A549 (cell line): ENCODE results near the gene NUAK1. TPM values are rescaled to one million over a fixed set of nuclear protein-coding genes. Genes with fewer than 3 reads are reported as not detected.
A peak's percentile ranks its signal among the peaks of the same experiment; 100 is the strongest.

Experiments used
- ATAC-seq, 2 experiments: fragments of 200-7000 bp in 1 of 2; fragments of >200 bp in 1 of 2; cut with Nextera tagmentation in 1 of 2; cut with Tn5 transposase in 1 of 2; 3 replicates each; pipeline versions ENCODE4 v1.8.0 to v1.9.1; 2018 to 2020; ENCODE audit warnings: mild to moderate bottlenecking in 1 of 2, moderate library complexity in 1 of 2
- CTCF ChIA-PET: fragments of 300-600 bp; sonication (Branson Sonifier 250); formaldehyde crosslinking; extraction: SDS; loops from one replicate; lab custom pipeline; 2021; ENCODE audit warnings: antibody characterized with exemption, inconsistent platforms; lab: Yijun Ruan, JAX
- POLR2A ChIA-PET: fragments of 350-600 bp; formaldehyde crosslinking; extraction: SDS; loops from one replicate; lab custom pipeline; 2021; ENCODE audit warnings: antibody characterized with exemption, inconsistent platforms; lab: Yijun Ruan, JAX
- DNase-seq, 2 experiments: peaks; one replicate each; pipeline versions ENCODE4 v3.0.0 to v3.0.0-alpha.2; 2011 to 2016; ENCODE audit warnings: low read depth in 1 of 2, low spot score in 1 of 2
- FAIRE-seq: peaks from 2 replicates; lab custom pipeline; 2011; peaks lifted over from hg19 to GRCh38; lab: Jason Lieb, UNC
- H3K27ac ChIP-seq, 2 experiments: fragments of >200 bp; sonication (Bioruptor Twin); formaldehyde crosslinking; 3 replicates each; pipeline ENCODE4 v1.5.1; 2016 to 2017
- H3K4me1 ChIP-seq: fragments of >200 bp; sonication (Bioruptor Twin); formaldehyde crosslinking; 3 replicates; pipeline ENCODE4 v1.6.1; 2016
- H3K4me2 ChIP-seq: fragments of >200 bp; sonication (Bioruptor Twin); formaldehyde crosslinking; 3 replicates; pipeline ENCODE4 v1.6.1; 2016
- H3K4me3 ChIP-seq: fragments of >200 bp; sonication (Bioruptor Twin); formaldehyde crosslinking; 3 replicates; pipeline ENCODE4 v1.5.1; 2016
- H3K9me3 ChIP-seq: fragments of >200 bp; sonication (Bioruptor Twin); formaldehyde crosslinking; 3 replicates; pipeline ENCODE4 v1.6.1; 2016
- BCL3 ChIP-seq: fragments of >200 bp; sonication (Bioruptor Twin); formaldehyde crosslinking; IDR thresholded peaks from 3 replicates; pipeline ENCODE4 v1.6.1; 2016
- CBX2 ChIP-seq: fragments of 200-600 bp; sonication (generic); IDR thresholded peaks from 2 replicates; pipeline ENCODE4 v1.6.1; 2016; ENCODE audit warnings: low read depth, mild to moderate bottlenecking, borderline replicate concordance
- CBX8 ChIP-seq: fragments of 200-600 bp; sonication (generic); IDR thresholded peaks from 2 replicates; pipeline ENCODE4 v1.6.1; 2016
- CEBPB ChIP-seq, 2 experiments: fragments of >200 bp in 1 of 2; sonication (Bioruptor Twin) in 1 of 2; formaldehyde crosslinking in 1 of 2; IDR thresholded peaks; 2 replicates each; pipeline ENCODE4 v1.6.1; 2012 to 2016
- EHMT2 ChIP-seq: fragments of 200-600 bp; sonication (generic); IDR thresholded peaks from 2 replicates; pipeline ENCODE4 v1.6.1; 2016; ENCODE audit warnings: antibody characterized with exemption, low read depth, mild to moderate bottlenecking, moderate library complexity
- ELK1 ChIP-seq: fragments of 150-350 bp; IDR thresholded peaks from 2 replicates; pipeline ENCODE4 v1.6.1; 2014; ENCODE audit warnings: low read depth, mild to moderate bottlenecking, low read length
- ESRRA ChIP-seq: fragments of 150-350 bp; IDR thresholded peaks from 2 replicates; pipeline ENCODE4 v1.6.1; 2014; ENCODE audit warnings: mild to moderate bottlenecking, low read length, borderline replicate concordance
- FOSL2 ChIP-seq, 2 experiments: fragments of 450-650 bp in 1 of 2; fragments of >200 bp in 1 of 2; sonication (Bioruptor Twin) in 1 of 2; formaldehyde crosslinking; IDR thresholded peaks; 2 replicates each; pipeline versions ENCODE4 v1.5.0 to v1.6.1; 2016 to 2020; ENCODE audit warnings: mild to moderate bottlenecking in 1 of 2, moderate library complexity in 1 of 2
- FOXS1 ChIP-seq: fragments of 250-450 bp; sonication (Bioruptor Pico); IDR thresholded peaks from 2 replicates; pipeline ENCODE4 v1.5.0; 2020; ENCODE audit warnings: mild to moderate bottlenecking, moderate library complexity
- GATA3 ChIP-seq: IDR thresholded peaks from 2 replicates; pipeline ENCODE4 v1.6.1; 2012; ENCODE audit warnings: borderline replicate concordance
- HEYL ChIP-seq: fragments of 250-450 bp; sonication (Bioruptor Pico); IDR thresholded peaks from 2 replicates; pipeline ENCODE4 v1.8.0; 2021; ENCODE audit warnings: mild to moderate bottlenecking, moderate library complexity
- HOXB5 ChIP-seq: fragments of 250-450 bp; sonication (Bioruptor Pico); IDR thresholded peaks from 2 replicates; pipeline ENCODE4 v1.5.0; 2020; ENCODE audit warnings: mild to moderate bottlenecking, moderate library complexity
- JUNB ChIP-seq: fragments of >200 bp; sonication (Bioruptor Twin); formaldehyde crosslinking; IDR thresholded peaks from 2 replicates; pipeline ENCODE4 v1.6.1; 2016
- KDM5A ChIP-seq: fragments of 200-600 bp; sonication (generic); IDR thresholded peaks from 2 replicates; pipeline ENCODE4 v1.6.1; 2016; ENCODE audit warnings: antibody characterized with exemption, mild to moderate bottlenecking
- MAX ChIP-seq: IDR thresholded peaks from 2 replicates; pipeline ENCODE4 v1.6.1; 2012
- MYC ChIP-seq: IDR thresholded peaks from 2 replicates; pipeline ENCODE4 v1.6.1; 2012; ENCODE audit warnings: mild to moderate bottlenecking, inconsistent platforms, low read length, improper control_type of control experiment, borderline replicate concordance
- NFE2L2 ChIP-seq: fragments of 150-350 bp; conservative IDR thresholded peaks from 2 replicates; pipeline ENCODE4 v1.6.1; 2014; ENCODE audit warnings: low read length
- PHF8 ChIP-seq: fragments of 200-600 bp; sonication (generic); IDR thresholded peaks from 2 replicates; pipeline ENCODE4 v1.6.1; 2016; ENCODE audit warnings: low read depth, mild to moderate bottlenecking, antibody characterized with exemption, moderate library complexity, borderline replicate concordance
- POLR2AphosphoS2 ChIP-seq: conservative IDR thresholded peaks from 2 replicates; pipeline ENCODE4 v1.6.1; 2012; ENCODE audit warnings: low read length, improper control_type of control experiment, inconsistent platforms
- REST ChIP-seq: fragments of 200-600 bp; sonication (generic); IDR thresholded peaks from 2 replicates; pipeline ENCODE4 v1.6.1; 2016; ENCODE audit warnings: antibody characterized with exemption, mild to moderate bottlenecking, moderate library complexity
- RFX5 ChIP-seq: fragments of 450-650 bp; IDR thresholded peaks from 2 replicates; pipeline ENCODE4 v1.7.1; 2014; ENCODE audit warnings: antibody characterized with exemption, mild to moderate bottlenecking, moderate library complexity
- TFCP2L1 ChIP-seq: fragments of 250-450 bp; sonication (Bioruptor Pico); IDR thresholded peaks from 2 replicates; pipeline ENCODE4 v1.5.0; 2021; ENCODE audit warnings: mild to moderate bottlenecking
- ZFP36 ChIP-seq: fragments of 450-650 bp; IDR thresholded peaks from 2 replicates; pipeline ENCODE4 v1.6.1; 2014; ENCODE audit warnings: borderline replicate concordance; ENCODE audit not compliant: partially characterized antibody
- WGBS: methylation state at CpG from one replicate; pipeline ENCODE4 v1.1.6; 2017; ENCODE audit errors: missing lambda C conversion rate; 5-methylcytosine and 5-hydroxymethylcytosine counted together
- polyA plus RNA-seq, 4 experiments: library from polyadenylated mRNA; depleted of rRNA in 3 of 4; stranded (reverse); fragments of >200 nt; fragmentation: RNase III in 1 of 4; extraction: RNeasy Plus Mini Kit Qiagen cat#74134 plus additional on column Dnase treatment in 1 of 4; gene quantifications; 2 replicates in 3 of 4; 3 replicates in 1 of 4; pipeline ENCODE4 v1.2.3, GENCODE V29; 2011 to 2017

NUAK1 gene
- polyA plus RNA-seq, 2 of the 4 experiments (the other 2 are of a cell fraction) = 20.8 to 22.3 TPM

DNA sequence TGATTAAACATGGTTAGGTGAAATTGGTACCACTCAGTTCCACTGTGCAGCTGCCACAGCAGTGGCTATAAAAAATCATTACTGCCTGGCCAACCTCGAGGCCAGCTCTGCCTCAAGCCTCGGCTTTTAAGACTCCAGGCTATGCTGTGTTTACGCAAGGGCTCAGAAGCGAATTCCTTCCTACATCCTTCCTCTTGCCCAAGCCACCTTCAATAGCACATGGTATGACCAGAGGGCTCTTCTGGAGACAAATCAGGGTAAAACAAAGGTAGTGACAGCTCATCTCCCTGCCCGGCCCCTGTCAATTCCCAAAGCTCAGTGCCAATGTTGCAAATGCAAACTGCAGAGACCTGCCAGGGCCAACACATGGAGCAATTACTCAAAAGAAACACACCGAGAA, 31.9 kb downstream of the NUAK1 start:
- Histone ChIP-seq H3K4me1 (peaks cover 69% of the 10 kb centered on the region), H3K4me3 (no peak overlapping the region), H3K4me2 (peak overlapping the region; percentile 56), H3K27ac (peak overlapping the region; percentile 87 to 99), H3K9me3 (no peaks in the 10 kb centered on the region)
- TF ChIP-seq CEBPB (IDR thresholded peaks at IDR 0.05) (peak; percentile 71 to 91), TFCP2L1 (CRISPR knock-in tag) (no peak), MAX (peak; percentile 83), MYC (peak; percentile 86)
- 6% methylated on average over 6 of the region's 6 CpGs for WGBS
- FAIRE-seq = no peak
- POLR2A ChIA-PET = interaction anchor here (1.2 to 3.7 kb wide), 5 partner anchors 16 to 76 kb away, joined by 3 to 16 read pairs (median 6); partner anchors contain the start of gene NUAK1
- ATAC-seq = peak; percentile 73 to 75
- peak in 1 of 2 experiments; percentile 77 for DNase-seq
- CTCF ChIA-PET = interaction anchor here (0.7 to 5.0 kb wide), 6 partner anchors 11 to 686 kb away, joined by 3 to 43 read pairs (median 6); no protein-coding TSS in a partner anchor

GRCh38 chr12:106106061-106106566, 32.6 kb downstream of the NUAK1 start:
- peak; percentile 70 for FAIRE-seq
- ChIA-PET CTCF (interaction anchor here (1.4 to 5.0 kb wide), 4 partner anchors 11 to 685 kb away, joined by 5 to 43 read pairs (median 7); no protein-coding TSS in a partner anchor), POLR2A (interaction anchor here (1.2 to 3.7 kb wide), 4 partner anchors 15 to 75 kb away, joined by 3 to 16 read pairs (median 6); partner anchors contain the start of gene NUAK1)
- no peaks in the 10 kb centered on the region for H3K9me3 ChIP-seq
- 0 out of 2 replicates have a peak, but pooled peaks have one; percentile 21 for TF ChIP-seq JUNB
- TF ChIP-seq RFX5 = no peak
- TF ChIP-seq CEBPB (IDR thresholded peaks at IDR 0.05) = 0 out of 4 replicates have a peak, but pooled peaks of 1 of the 2 experiments have one; percentile 5
- peak; percentile 43; the same call in 1 of the 2 replicates for TF ChIP-seq GATA3
- peak in 1 of 2 experiments; percentile 49 for DNase-seq
- H3K4me1 ChIP-seq = peaks cover 61% of the 10 kb centered on the region
- H3K27ac ChIP-seq = peak overlapping the region; percentile 87 to 99
- ATAC-seq = peak in 1 of 2 experiments; percentile 22; a peak in 3 of 6 replicates
- no peak overlapping the region for H3K4me3 ChIP-seq
- 41% methylated on average over 4 of the region's 4 CpGs for WGBS
- peak overlapping the region; percentile 56 for H3K4me2 ChIP-seq

DNA sequence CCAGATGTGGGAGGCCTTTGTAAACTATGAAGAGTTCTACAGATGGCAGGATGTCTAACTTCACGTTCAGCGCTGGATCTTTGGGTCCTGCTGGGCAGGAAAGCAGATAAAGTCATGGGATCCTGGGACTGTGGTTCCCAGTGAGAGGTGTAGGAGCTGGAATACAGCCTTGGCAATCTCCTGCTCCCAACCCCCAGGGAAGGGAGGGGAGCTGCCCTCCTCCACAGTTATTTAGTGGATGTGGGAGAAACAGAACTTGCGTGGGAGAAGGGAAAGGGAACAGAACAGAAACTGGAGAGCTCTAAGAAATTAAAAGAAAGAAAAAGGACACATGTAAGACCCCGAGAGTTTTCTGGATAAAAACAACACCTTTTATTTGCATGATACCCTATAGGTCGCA, 37.0 kb downstream of the NUAK1 start:
- POLR2A ChIA-PET = no interaction called here

GRCh38 chr12:106098691-106099200, 40.0 kb downstream of the NUAK1 start:
- CTCF ChIA-PET = interaction anchor here (1.2 to 2.1 kb wide), 3 partner anchors 13 to 38 kb away, joined by 3 to 13 read pairs (median 4); no protein-coding TSS in a partner anchor
- Histone ChIP-seq H3K4me2 (peak overlapping the region; percentile 55), H3K4me1 (peaks cover 63% of the 10 kb centered on the region), H3K4me3 (no peak overlapping the region), H3K27ac (peak overlapping the region; percentile 37 to 88; a peak in 4 of 6 replicates), H3K9me3 (no peaks in the 10 kb centered on the region)
- POLR2A ChIA-PET = no interaction called here
- no peak for TF ChIP-seq CBX2
- TF ChIP-seq ESRRA = no peak
- TF ChIP-seq FOXS1 (CRISPR knock-in tag) = no peak
- TF ChIP-seq TFCP2L1 (CRISPR knock-in tag) = no peak
- no peak for TF ChIP-seq FOSL2 (IDR thresholded peaks at IDR 0.05)
- no peak for TF ChIP-seq FOSL2 (CRISPR knock-in tag; IDR thresholded peaks at IDR 0.05)
- no peak for TF ChIP-seq BCL3
- TF ChIP-seq PHF8 = no peak
- TF ChIP-seq HEYL (CRISPR knock-in tag) = no peak
- TF ChIP-seq REST = no peak
- TF ChIP-seq ELK1 = no peak
- DNase-seq (no peak), ATAC-seq (no peak), FAIRE-seq (peak; percentile 28)
- 54% methylated on average over 6 of the region's 6 CpGs for WGBS

More for the DNA sequence above, 37.0 kb downstream of the NUAK1 start:
- Histone ChIP-seq H3K4me2 (no peak overlapping the region), H3K4me3 (no peak overlapping the region), H3K27ac (peak overlapping the region in 1 of 2 experiments; percentile 46; a peak in 2 of 6 replicates), H3K4me1 (peaks cover 50% of the 10 kb centered on the region), H3K9me3 (no peaks in the 10 kb centered on the region)
- DNase-seq (no peak), ATAC-seq (no peak), FAIRE-seq (no peak)
- CTCF ChIA-PET = interaction anchor here (1.3 to 2.4 kb wide), 5 partner anchors 10 to 47 kb away, joined by 3 to 14 read pairs (median 5); no protein-coding TSS in a partner anchor
- 95% methylated on average over 5 of the region's 5 CpGs for WGBS
- no peak for TF ChIP-seq ZFP36
- TF ChIP-seq KDM5A = no peak
- no peak for TF ChIP-seq CBX8
- no peak for TF ChIP-seq NFE2L2
- TF ChIP-seq HOXB5 (CRISPR knock-in tag) = no peak
- no peak for TF ChIP-seq EHMT2
- TF ChIP-seq ESRRA = no peak
- TF ChIP-seq POLR2AphosphoS2 = no peak
